HepG2 (cell line): Measurements from ENCODE around the gene TNIP3.

Experiments used
- EP300 ChIP-seq, 3 experiments: sonication (generic) in 1 of 3; formaldehyde crosslinking in 1 of 3; IDR thresholded peaks; 2 replicates each; pipeline versions ENCODE4 v1.5.1 to v1.6.1; 2011 to 2020; ENCODE audit warnings: low read depth in 2 of 3, low read length in 2 of 3, borderline replicate concordance in 1 of 3, improper control_type of control experiment in 1 of 3, mild to moderate bottlenecking in 1 of 3, missing genetic modification reagents in 1 of 3, moderate library complexity in 1 of 3
- ZNF121 ChIP-seq: sonication (generic); formaldehyde crosslinking; IDR thresholded peaks from 2 replicates; pipeline ENCODE4 v1.5.0; 2020; ENCODE audit warnings: mild to moderate bottlenecking, missing genetic modification reagents
- TF ChIP-seq, protein P1 (sequence below): sonication (generic); formaldehyde crosslinking; IDR thresholded peaks from 2 replicates; pipeline ENCODE4 v1.5.0; 2020; ENCODE audit warnings: mild to moderate bottlenecking, missing genetic modification reagents, moderate library complexity
- TF ChIP-seq, protein P2 (sequence below): sonication (generic); formaldehyde crosslinking; conservative IDR thresholded peaks from 2 replicates; pipeline ENCODE4 v1.4.0; 2020; ENCODE audit warnings: missing genetic modification reagents

DNA sequence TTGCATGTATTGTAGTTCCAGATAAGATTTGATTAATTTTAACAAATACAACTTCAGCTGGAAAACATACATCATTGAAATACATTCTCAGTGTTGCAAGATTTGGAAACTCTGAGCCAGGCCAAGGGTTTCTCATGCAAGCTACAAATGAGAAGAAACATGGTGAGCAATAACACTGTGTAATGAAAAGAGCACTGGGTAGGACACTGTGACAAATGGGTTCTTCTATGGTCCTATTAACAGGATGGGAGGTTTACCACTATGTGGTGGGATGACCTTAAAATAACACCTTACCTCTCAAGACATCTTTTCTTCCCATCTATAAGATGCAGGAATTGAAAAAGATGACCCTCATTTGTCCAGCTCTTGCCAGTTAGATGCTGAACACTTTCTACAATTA lies 72.2 kb downstream of the TNIP3 start:
- no peak for TF ChIP-seq ZNF121
- TF ChIP-seq, protein P1, sequence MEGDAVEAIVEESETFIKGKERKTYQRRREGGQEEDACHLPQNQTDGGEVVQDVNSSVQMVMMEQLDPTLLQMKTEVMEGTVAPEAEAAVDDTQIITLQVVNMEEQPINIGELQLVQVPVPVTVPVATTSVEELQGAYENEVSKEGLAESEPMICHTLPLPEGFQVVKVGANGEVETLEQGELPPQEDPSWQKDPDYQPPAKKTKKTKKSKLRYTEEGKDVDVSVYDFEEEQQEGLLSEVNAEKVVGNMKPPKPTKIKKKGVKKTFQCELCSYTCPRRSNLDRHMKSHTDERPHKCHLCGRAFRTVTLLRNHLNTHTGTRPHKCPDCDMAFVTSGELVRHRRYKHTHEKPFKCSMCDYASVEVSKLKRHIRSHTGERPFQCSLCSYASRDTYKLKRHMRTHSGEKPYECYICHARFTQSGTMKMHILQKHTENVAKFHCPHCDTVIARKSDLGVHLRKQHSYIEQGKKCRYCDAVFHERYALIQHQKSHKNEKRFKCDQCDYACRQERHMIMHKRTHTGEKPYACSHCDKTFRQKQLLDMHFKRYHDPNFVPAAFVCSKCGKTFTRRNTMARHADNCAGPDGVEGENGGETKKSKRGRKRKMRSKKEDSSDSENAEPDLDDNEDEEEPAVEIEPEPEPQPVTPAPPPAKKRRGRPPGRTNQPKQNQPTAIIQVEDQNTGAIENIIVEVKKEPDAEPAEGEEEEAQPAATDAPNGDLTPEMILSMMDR: no peak
- TF ChIP-seq, protein P2, sequence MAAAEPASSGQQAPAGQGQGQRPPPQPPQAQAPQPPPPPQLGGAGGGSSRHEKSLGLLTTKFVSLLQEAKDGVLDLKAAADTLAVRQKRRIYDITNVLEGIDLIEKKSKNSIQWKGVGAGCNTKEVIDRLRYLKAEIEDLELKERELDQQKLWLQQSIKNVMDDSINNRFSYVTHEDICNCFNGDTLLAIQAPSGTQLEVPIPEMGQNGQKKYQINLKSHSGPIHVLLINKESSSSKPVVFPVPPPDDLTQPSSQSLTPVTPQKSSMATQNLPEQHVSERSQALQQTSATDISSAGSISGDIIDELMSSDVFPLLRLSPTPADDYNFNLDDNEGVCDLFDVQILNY (CRISPR knock-in tag): no peak
- no peak for TF ChIP-seq EP300 (IDR thresholded peaks at IDR 0.05; ENCODE audit: low read depth in 2 of 2, low read length in 2 of 2)
- no peak for TF ChIP-seq EP300 (CRISPR knock-in tag; IDR thresholded peaks at IDR 0.05; ENCODE audit: borderline replicate concordance)
